GM21786 (cell line): Measurements from ENCODE around the gene SLC25A24.
"Not testable (repeated sequence)": the region's sequence is repeated elsewhere in the genome, so short reads cannot be mapped to it uniquely, and the experiment has no call there.

Experiments used
- ATAC-seq: cut with Tn5 transposase; IDR thresholded peaks from one replicate; pipeline ENCODE4 v1.9.1; 2021; ENCODE audit not compliant: unreplicated experiment

Gene SLC25A24

DNA sequence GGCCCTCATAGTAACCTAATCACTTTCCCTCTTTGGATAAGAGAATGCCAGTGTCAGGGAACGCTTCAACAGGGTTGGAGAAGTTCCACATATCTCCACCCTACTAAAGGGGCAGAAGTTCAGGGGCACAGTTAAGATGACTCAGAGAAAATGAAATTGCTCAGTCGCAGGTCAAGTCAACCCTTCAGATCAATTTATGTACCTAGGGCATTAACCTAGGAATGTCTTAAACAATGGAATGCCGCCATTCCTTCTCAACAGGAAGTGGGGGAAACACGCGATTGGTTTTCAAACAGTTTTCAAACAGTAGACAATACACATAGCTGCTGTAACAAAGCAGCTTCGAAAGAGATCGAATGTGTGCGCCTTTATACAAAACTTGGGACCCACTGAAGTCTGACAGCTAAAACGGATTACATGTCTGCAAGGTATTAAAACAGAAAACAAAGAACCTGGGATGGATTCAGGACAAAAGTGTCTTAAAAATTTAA is 897 bp downstream of the SLC25A24 start:
- no peak for ATAC-seq

- no peak for ATAC-seq
Measured at GRCh38 chr1:108194051-108194450, 6.1 kb downstream of the SLC25A24 start.

- ATAC-seq: no peak
Measured at GRCh38 chr1:108193333-108193732, 6.8 kb downstream of the SLC25A24 start.

GRCh38 chr1:108192581-108192980 is 7.6 kb downstream of the SLC25A24 start:
- ATAC-seq: no peak

- peak; percentile 70 for ATAC-seq
Measured at GRCh38 chr1:108190686-108191416, 9.3 kb downstream of the SLC25A24 start.

DNA sequence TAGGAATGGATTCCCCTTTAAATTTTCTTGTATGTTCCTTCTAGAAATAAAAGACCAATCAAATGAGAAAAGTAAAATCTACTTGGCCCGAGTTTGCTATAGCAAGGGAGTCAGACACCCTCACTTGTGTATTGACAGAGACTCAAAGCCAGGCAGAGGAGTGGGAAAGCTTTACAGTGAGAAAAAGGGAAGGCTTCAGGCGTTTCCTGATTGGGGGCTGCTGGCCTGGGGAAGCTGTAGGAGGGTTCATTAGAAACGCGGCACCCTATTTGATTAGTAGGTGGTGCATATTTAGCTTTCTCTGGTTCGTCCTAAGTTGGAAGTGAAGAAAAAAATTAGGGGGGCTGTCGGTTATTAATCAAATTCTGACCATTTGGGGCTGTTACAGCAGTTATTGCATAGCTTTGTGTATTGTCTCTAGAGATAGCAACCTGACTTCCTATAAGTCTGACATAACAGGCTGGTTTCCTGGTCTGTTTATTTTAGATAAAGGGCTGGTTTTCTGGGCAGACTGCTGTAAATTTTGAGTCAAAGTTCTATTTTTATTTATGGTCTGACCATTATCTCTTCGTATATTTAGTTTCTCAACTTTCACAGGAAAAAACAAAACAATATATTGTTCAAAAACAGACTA is 10.0 kb downstream of the SLC25A24 start:
- ATAC-seq: no peak

DNA sequence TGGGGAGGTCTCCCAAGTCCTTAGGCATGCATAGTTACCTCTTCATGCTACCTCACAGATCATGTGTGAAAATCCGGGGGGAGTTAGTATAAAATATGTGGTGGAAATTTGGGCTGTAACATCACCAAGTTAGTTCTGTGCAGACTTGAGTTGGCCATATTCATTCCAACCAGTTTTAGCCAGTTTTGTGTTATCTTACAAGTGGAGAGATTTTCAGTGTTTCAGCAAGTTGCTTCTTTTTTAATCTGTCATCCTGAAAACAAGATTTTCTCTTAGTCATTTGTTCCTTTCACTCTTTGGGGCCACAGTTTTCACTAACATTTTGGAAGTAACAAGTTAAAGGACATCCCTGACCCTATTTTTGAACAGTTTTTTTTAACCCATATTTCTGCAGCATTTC is 11.3 kb downstream of the SLC25A24 start:
- no peak for ATAC-seq

DNA sequence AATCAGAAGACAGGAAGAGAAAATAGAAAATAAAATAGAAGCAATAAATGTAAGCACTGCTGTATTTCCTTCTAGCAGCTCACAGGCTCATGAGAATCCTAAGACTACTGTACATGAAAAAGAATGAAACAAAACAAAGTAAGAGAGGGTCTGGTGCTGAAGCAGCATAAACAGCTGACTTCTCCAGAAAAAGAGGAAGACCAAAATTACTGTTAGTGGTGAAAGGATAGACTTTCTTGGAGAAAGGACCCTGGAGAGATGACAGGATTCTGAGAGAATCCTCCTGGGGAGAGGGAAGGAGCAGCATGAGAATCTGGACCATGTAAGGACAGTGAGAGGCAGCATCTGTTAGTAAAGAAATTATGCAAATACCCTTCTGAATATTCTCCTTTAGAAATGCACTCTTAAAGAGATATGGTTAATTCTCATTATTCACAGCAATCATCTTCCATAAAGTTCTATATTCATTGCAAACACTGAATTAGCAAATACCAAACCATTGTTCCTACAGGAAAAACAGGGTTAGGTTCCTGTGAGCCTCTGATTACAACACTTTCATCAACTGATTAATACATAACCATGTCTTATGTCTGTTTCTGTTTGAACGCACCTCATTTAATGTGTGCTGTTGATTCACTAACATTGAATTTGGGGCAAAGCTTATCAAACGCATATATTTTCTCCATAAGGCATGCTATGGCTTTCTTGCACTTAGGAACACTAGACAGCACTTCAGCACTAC is 17.0 kb downstream of the SLC25A24 start:
- ATAC-seq: no peak

DNA sequence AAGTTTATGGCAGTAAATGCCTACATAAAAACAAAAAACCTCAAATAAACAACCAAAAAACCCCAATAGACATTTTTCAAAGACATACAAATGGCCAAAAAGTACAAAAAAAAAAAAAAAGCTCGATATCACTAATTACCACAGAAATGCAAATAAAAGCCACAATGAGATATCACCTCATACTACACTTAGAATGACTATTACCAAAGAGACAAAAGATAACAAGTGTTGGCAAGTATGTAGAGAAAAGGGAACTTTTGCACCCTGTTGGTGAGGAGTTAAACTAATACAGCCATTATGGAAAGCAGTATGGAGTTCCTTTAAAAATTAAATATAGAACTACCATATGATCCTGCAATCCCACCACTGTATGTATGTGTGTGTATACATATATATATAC is 21.1 kb downstream of the SLC25A24 start:
- no peak for ATAC-seq

DNA sequence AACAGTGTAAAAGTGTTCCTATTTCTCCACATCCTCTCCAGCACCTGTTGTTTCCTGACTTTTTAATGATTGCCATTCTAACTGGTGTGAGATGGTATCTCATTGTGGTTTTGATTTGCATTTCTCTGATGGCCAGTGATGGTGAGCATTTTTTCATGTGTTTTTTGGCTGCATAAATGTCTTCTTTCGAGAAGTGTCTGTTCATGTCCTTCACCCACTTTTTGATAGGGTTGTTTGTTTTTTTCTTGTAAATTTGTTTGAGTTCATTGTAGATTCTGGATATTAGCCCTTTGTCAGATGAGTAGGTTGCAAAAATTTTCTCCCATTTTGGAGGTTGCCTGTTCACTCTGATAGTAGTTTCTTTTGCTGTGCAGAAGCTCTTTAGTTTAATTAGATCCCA is 37.7 kb downstream of the SLC25A24 start:
- ATAC-seq: not testable (repeated sequence)

GRCh38 chr1:108159951-108160350 is 40.2 kb downstream of the SLC25A24 start:
- not testable (repeated sequence) for ATAC-seq

- no peak for ATAC-seq
Measured at GRCh38 chr1:108158893-108159453, 41.2 kb downstream of the SLC25A24 start.

DNA sequence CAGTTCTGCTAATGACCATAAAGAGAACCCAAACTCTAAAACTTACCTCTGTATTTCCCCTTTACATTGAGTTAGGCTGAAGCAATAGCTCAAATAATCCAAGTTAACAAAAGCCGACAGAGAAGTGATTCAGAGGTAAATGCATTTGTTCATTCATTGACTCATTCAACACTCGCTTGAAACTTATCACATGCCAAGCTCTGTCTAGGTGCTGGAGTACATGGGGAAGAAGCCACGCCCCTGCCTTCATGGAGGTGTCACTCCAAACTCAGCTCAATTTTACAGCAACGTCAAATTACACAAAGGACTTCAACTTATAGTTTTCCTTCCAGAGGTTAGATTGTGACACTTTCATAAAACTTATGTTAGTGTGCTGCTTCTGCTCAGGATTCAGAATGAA is 45.8 kb downstream of the SLC25A24 start:
- ATAC-seq: no peak

DNA sequence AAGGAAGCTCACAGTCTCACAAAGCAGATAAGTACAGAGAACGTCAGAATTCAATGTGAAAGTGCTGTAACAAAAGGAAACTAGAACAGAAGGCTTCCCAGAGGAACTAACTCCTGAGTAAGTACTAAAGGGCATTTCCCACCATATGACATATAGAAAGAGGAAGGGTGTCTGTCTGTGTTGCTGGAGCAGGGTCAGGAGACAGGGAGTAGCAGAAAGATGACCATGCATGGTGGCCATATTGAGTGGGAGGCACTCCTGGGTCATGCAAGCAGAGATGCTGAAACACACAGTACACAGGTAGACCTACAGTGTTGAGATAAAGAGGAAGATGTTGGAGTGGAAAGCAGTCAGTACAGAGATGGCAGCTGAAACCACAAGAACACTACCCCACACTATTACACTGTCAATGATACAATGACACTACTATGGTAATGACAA is 47.3 kb downstream of the SLC25A24 start:
- no peak for ATAC-seq

GRCh38 chr1:108151548-108151947 is 48.6 kb downstream of the SLC25A24 start:
- no peak for ATAC-seq

- ATAC-seq: no peak
Measured at GRCh38 chr1:108149796-108150467, 50.2 kb downstream of the SLC25A24 start.

DNA sequence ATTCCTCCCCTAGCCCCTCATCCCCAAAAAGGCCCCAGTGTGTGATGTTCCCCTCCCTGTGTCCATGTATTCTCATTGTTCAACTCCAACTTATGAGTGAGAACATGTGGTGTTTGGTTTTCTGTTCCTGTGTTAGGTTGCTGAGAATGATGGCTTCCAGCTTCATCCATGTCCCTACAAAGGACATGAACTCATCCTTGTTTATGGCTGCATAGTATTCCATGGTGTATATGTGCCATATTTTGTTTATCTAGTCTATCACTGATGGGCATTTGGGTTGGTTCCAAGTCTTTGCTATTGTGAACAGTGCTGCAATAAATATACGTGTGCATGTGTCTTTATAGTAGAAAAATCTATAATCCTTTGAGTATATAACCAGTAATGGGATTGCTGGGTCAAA is 55.6 kb downstream of the SLC25A24 start:
- not testable (repeated sequence) for ATAC-seq

GRCh38 chr1:108142773-108143394 is 57.3 kb downstream of the SLC25A24 start:
- ATAC-seq: no peak

DNA sequence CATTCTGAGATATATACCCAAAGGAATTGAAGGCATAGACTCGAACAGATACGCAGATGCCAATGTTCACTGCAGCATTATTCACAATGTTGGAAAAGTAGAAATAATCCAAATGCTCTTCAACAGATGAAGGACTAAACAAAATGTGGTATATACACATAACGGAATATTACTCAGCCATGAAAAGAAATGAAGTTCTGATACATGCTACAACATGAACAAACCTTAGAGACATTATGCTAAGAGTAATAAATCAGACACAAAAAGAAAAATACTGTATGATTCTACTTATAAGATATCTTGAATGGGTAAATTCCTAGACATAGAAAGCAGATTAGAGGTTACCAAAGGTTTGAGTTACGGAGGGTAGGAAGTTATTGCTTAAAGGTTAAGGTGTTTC is 57.9 kb downstream of the SLC25A24 start:
- ATAC-seq: no peak

GRCh38 chr1:108141621-108142020 is 58.5 kb downstream of the SLC25A24 start:
- ATAC-seq: no peak
